Right lobe of liver (tissue), 6 donors: Measurements from ENCODE around the gene ATP5PD. TPM values are rescaled to one million over a fixed set of nuclear protein-coding genes. Genes with fewer than 3 reads are reported as not detected.

ENCODE experiments used
- ATAC-seq, 4 donors: fragments of 200-7000 bp; cut with Tn5 transposase; one replicate each; pipeline ENCODE4 v1.9.1; 2020; ENCODE audit warnings: mild to moderate bottlenecking in 4 of 4, moderate library complexity in 4 of 4
- DNase-seq, 3 donors: peaks; one replicate each; pipeline ENCODE4 v3.0.0-alpha.2; 2020
- H3K27ac ChIP-seq, 3 donors: fragments of 200-600 bp; one replicate each; pipeline ENCODE4 v1.8.0; 2022
- H3K27me3 ChIP-seq, 2 donors: fragments of 200-600 bp; one replicate each; pipeline ENCODE4 v1.8.0; 2022
- H3K36me3 ChIP-seq, 4 donors: fragments of 200-600 bp; sonication (generic) in 1 of 4; one replicate each; pipeline versions ENCODE4 v1.5.1 to v1.8.0; 2017 to 2022; ENCODE audit warnings: control low read depth in 1 of 4
- H3K4me1 ChIP-seq, 4 donors: fragments of 200-600 bp; sonication (generic) in 1 of 4; one replicate each; pipeline versions ENCODE4 v1.5.1 to v1.8.0; 2017 to 2022; ENCODE audit warnings: control low read depth in 1 of 4
- H3K4me3 ChIP-seq, 3 donors: fragments of 200-600 bp; one replicate each; pipeline ENCODE4 v1.8.0; 2022
- H3K9me3 ChIP-seq, 4 donors: fragments of 200-600 bp; sonication (generic) in 1 of 4; one replicate each; pipeline versions ENCODE4 v1.5.1 to v1.8.0; 2017 to 2022; ENCODE audit warnings: control low read depth in 1 of 4
- POLR2A ChIP-seq: fragments of 450-650 bp; IDR thresholded peaks from one replicate; pipeline ENCODE4 v1.6.1; 2017; ENCODE audit warnings: antibody characterized with exemption, mild to moderate bottlenecking
- WGBS: methylation state at CpG from one replicate; pipeline ENCODE4 v1.1.6; 2018; ENCODE audit warnings: low coverage, low lambda C conversion rate; ENCODE audit not compliant: insufficient coverage; ENCODE audit errors: missing lambda C conversion rate; 5-methylcytosine and 5-hydroxymethylcytosine counted together
- intact Hi-C, 2 donors: fragments of 100-400 bp; cut with DNase I; formaldehyde crosslinking; loops; one replicate each; pipeline versions ENCODE4 v1.11.2 to v1.14.1; 2022
- total RNA-seq, 6 experiments: library from RNA; depleted of rRNA in 2 of 6; stranded (reverse); fragments of >200 nt in 2 of 6; fragmentation: NEBNext Ultra II Directional in 3 of 6; extraction: Animal tissue kit (Norgen Biotek cat#: 25700) in 3 of 6; gene quantifications; one replicate each; pipeline versions ENCODE4 v1.1.0 to v1.2.4, GENCODE V29; 2016 to 2023
- TF ChIP-seq, protein P1 (sequence below), 4 donors: fragments of 200-600 bp in 3 of 4; fragments of 450-650 bp in 1 of 4; IDR thresholded peaks; one replicate each; pipeline versions ENCODE4 v1.5.1 to v1.8.0; 2016 to 2022; ENCODE audit warnings: antibody characterized with exemption in 4 of 4, mild to moderate bottlenecking in 2 of 4
- donor health status: DM: no; HTN: yes; CAD: no.
- donor health status: DM: no; HTN: no; CAD: no.
- donor health status: DM: no; HTN: no; CAD: no.
- donor health status: DM: no; HTN: yes; CAD: no.
- donor health status: DM: no; HTN: yes; CAD: no.

ATP5PD gene
- total RNA-seq, 6 experiments from 2014 or later, result 145 to 262 (median 179) TPM

GRCh38 chr17:75013092-75013559, 33.6 kb downstream of the ATP5PD start:
- H3K4me1 ChIP-seq, result peaks cover 0 to 13% (median 4%) of the 10 kb centered on the region in 4 donors
- intact Hi-C loops, result no loop called here
- no peaks in the 10 kb centered on the region for H3K27me3 ChIP-seq
- WGBS, result 0% methylated on average over 10 of the region's 10 CpGs
- no peaks in the 10 kb centered on the region for H3K36me3 ChIP-seq
- TF ChIP-seq, protein P1, sequence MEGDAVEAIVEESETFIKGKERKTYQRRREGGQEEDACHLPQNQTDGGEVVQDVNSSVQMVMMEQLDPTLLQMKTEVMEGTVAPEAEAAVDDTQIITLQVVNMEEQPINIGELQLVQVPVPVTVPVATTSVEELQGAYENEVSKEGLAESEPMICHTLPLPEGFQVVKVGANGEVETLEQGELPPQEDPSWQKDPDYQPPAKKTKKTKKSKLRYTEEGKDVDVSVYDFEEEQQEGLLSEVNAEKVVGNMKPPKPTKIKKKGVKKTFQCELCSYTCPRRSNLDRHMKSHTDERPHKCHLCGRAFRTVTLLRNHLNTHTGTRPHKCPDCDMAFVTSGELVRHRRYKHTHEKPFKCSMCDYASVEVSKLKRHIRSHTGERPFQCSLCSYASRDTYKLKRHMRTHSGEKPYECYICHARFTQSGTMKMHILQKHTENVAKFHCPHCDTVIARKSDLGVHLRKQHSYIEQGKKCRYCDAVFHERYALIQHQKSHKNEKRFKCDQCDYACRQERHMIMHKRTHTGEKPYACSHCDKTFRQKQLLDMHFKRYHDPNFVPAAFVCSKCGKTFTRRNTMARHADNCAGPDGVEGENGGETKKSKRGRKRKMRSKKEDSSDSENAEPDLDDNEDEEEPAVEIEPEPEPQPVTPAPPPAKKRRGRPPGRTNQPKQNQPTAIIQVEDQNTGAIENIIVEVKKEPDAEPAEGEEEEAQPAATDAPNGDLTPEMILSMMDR (IDR thresholded peaks at IDR 0.05), result no peak
- no peak for TF ChIP-seq POLR2A
- peak overlapping the region; percentile 49 to 73 (median 61) for H3K27ac ChIP-seq
- H3K9me3 ChIP-seq, result no peaks in the 10 kb centered on the region
- ATAC-seq (no peak), DNase-seq (no peak)
- peak overlapping the region; percentile 84 to 99 (median 90) for H3K4me3 ChIP-seq

DNA sequence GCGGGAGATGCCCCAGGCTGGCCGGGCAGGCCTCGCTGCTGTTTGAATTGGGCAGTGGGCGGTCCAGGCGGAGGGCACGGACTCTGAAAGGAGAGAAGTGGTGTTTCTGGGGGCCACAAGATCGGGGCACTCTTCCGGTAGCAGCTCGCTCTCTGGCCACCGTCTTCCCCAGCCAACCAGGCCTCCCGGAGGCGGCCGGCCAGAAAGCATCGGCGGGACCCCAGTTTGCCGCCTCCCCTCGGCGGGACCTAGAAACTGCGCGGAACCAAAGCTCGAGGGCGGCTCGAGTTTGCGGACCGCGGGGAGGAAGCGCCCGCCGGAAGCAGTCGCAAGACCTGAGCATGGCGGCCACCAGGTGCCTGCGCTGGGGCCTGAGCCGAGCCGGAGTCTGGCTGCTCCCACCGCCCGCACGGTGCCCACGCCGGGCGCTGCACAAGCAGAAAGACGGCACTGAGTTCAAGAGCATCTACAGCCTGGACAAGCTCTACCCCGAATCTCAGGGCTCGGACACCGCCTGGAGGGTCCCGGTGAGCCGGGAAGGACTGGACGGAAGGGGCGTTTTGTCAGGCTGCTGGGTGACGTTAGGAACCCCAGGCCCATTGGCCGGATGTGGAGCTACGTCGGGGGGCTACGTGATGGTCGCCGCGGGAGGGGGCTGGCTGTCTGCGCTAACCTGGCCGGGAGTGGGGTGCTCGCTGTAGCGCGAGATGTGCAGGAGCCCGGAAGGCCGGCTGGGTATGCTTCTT, 34.2 kb downstream of the ATP5PD start, which contains the start of gene MRPL58:
TSS of gene MRPL58 (plus strand) at position 325 of the 746 bp plus-strand sequence. CDS start at position 342, 17 bp downstream.
- DNase-seq (peak; percentile 80 to 84 (median 81)), ATAC-seq (peak; percentile 95 to 97 (median 96))
- Histone ChIP-seq H3K4me1 (peaks cover 0 to 13% (median 4%) of the 10 kb centered on the region in 4 donors), H3K27ac (peak within 1 kb of the TSS; percentile 49 to 73 (median 61)), H3K4me3 (peak within 1 kb of the TSS; percentile 84 to 99 (median 90)), H3K27me3 (no peaks in the 10 kb centered on the region), H3K9me3 (no peaks in the 10 kb centered on the region), H3K36me3 (no peaks in the 10 kb centered on the region)
- 4% methylated on average over 14 of the region's 63 CpGs for WGBS
- intact Hi-C loops, result no loop called here
- TF ChIP-seq, protein P1 (IDR thresholded peaks at IDR 0.05), result peak; percentile 44 to 51 (median 46)
- TF ChIP-seq POLR2A, result peak; percentile 52

DNA sequence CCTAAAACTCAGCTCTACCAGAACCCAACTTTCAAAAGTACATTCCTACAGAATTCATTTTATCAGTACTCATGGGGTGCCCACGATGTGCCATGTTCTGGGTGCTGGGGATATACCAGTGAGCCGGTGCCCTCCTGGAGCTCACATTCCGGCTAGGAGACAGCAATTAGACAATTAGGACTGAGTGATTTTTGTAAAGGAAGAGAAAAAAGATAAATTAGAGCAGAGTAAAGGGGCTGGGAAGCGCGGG, 34.7 kb downstream of the ATP5PD start:
- DNase-seq (no peak), ATAC-seq (no peak)
- H3K4me3 ChIP-seq, result peak overlapping the region; percentile 84 to 99 (median 90)
- intact Hi-C loops, result no loop called here
- H3K27me3 ChIP-seq, result no peaks in the 10 kb centered on the region
- peaks cover 0 to 13% (median 4%) of the 10 kb centered on the region in 4 donors for H3K4me1 ChIP-seq
- WGBS, result 16% methylated on average over 5 of the region's 5 CpGs
- TF ChIP-seq, protein P1 (IDR thresholded peaks at IDR 0.05), result no peak
- no peak for TF ChIP-seq POLR2A
- H3K9me3 ChIP-seq, result no peaks in the 10 kb centered on the region
- no peaks in the 10 kb centered on the region for H3K36me3 ChIP-seq
- H3K27ac ChIP-seq, result peak overlapping the region; percentile 49 to 73 (median 61)

GRCh38 chr17:75011401-75012095, 35.2 kb downstream of the ATP5PD start:
- ATAC-seq, result peak; percentile 73 to 80 (median 77)
- intact Hi-C loops, result no loop called here
- H3K27ac ChIP-seq, result peak overlapping the region in 2 of 3 donors; percentile 61 to 73

More at GRCh38 chr17:75011401-75012095, 35.2 kb downstream of the ATP5PD start:
- Histone ChIP-seq H3K4me1 (peaks cover 0 to 13% (median 4%) of the 10 kb centered on the region in 4 donors), H3K36me3 (no peaks in the 10 kb centered on the region), H3K9me3 (no peaks in the 10 kb centered on the region), H3K27me3 (no peaks in the 10 kb centered on the region), H3K4me3 (peak overlapping the region in 2 of 3 donors; percentile 84 to 99)
- TF ChIP-seq POLR2A, result no peak
- TF ChIP-seq, protein P1 (IDR thresholded peaks at IDR 0.05), result no peak
- DNase-seq, result peak; percentile 44 to 77 (median 64)
- 46% methylated on average over 12 of the region's 13 CpGs for WGBS
